Left ventricle myocardium superior (tissue), 1 donor: ENCODE results near the gene GZMH. TPM values are rescaled to one million over a fixed set of nuclear protein-coding genes. Genes with fewer than 3 reads are reported as not detected.
"Not testable (repeated sequence)": the region's sequence is repeated elsewhere in the genome, so short reads cannot be mapped to it uniquely, and the experiment has no call there.

Source experiments
- ATAC-seq: fragments of 200-7000 bp; cut with Tn5 transposase; one replicate; pipeline ENCODE4 v1.9.1; 2020; ENCODE audit warnings: mild to moderate bottlenecking, moderate library complexity
- DNase-seq: peaks from one replicate; pipeline ENCODE4 v3.0.0-alpha.2; 2020
- intact Hi-C: fragments of 100-400 bp; cut with micrococcal nuclease; formaldehyde crosslinking; loops from one replicate; pipeline ENCODE4 v1.11.0; 2022
- long read RNA-seq: library from polyadenylated mRNA; unstranded; transcript quantifications from one replicate; pipeline ENCODE4 v2.0.0, GENCODE V29; 2021
- total RNA-seq: library from RNA; stranded (reverse); fragmentation: NEBNext Ultra II Directional; extraction: Animal tissue kit (Norgen Biotek cat#: 25700); gene quantifications from one replicate; pipeline ENCODE4 v1.2.1, GENCODE V29; 2021
- donor health status: DM: no; HTN: yes; CAD: no; lungs with severe emphysema.

Gene GZMH, protein sequence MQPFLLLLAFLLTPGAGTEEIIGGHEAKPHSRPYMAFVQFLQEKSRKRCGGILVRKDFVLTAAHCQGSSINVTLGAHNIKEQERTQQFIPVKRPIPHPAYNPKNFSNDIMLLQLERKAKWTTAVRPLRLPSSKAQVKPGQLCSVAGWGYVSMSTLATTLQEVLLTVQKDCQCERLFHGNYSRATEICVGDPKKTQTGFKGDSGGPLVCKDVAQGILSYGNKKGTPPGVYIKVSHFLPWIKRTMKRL
- 0.47 TPM for total RNA-seq
- long read RNA-seq = 0 reads

DNA sequence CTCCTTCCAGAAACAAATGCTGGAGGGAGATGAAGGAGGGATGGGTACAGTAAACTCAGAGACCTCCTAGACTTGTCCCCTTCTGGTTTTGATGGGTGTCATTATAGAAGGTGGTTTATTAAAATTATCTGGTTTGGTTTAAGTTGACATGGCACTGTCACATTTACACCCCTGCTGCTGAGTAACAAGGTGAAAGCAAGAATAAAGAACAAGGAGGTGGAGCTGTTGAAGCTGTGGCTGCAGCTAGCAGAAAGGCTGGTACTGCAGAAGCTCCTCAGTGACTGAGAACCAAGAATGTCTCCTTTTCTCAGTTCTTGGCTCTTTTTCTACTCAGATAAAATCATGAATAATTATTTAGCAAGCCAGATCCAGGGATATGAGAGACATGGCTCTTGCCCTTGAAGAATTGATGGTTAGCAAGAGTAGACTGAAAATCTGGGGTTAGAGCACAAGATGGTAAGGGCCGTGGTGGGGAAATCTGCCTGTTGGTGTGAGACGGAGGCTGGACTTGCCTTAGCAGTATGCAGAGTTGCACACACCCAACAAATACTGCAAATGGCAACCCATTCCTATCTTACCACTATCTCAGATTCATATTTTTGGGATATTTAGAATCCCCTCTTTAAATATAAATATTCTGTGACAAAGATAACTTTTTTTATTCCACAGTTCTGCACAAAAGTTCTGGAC lies at the start of gene GZMH:
GZMH (minus strand) TSS at position 31 of the 690 bp plus-strand sequence. CDS start 72 bp downstream, outside the sequence.
- intact Hi-C loops = no loop called here
- ATAC-seq (no peak), DNase-seq (no peak)

DNA sequence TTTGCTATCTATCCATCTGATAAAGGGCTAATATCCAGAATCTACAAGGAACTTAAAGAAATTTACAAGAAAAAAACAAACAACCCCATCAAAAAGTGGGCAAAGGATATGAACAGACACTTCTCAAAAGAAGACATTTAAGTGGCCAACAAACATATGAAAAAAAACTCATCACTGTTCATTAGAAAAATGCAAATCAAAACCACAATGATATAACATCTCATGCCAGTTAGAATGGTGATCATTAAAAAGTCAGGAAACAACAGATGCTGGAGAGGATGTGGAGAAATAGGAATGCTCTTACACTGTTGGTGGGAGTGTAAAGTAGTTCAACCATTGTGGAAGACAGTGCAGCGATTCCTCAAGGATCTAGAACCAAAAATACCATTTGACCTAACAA lies 38.9 kb upstream of the GZMH start:
- ATAC-seq, DNase-seq, intact Hi-C loops: not testable (repeated sequence)

DNA sequence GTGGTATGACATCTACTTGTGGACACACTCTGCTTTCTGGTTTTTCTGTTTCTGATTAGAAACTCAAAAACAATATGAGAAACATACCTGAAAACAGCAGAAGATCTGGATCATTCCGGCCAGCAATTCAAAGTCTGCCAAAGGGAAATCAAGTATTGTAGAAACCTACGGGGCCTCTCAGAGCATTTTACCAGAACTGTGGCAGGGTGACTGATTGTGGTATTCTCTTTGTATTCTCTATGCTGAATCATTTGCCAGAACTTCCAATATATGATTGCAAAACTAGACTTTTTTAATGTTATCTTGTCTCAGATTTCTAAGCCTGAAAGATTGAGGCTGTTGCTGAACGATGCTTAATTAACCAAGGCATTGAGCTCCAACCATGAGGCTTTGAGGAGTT lies 30.4 kb upstream of the GZMH start:
- DNase-seq = no peak
- intact Hi-C loops = no loop called here
- ATAC-seq = no peak

DNA sequence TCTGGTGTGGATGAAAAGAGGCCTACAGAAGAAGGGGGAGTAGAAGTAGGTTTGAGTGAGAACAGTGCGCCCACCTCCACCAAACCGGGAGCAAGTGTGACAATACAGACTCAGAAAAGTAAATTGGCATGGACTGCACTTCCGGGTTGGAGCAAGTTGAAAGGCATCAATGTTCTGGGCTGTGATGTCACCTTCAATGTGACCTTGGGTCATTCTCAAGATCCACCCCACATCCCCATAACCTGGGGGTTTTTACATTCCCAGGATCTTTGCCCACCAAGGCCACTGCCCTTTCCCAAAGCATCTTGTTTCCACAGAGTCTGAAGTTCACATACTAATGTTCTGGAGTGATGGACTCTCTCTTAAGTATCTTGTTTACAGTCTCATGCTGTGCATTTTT lies 29.8 kb upstream of the GZMH start:
- ATAC-seq = no peak

DNA sequence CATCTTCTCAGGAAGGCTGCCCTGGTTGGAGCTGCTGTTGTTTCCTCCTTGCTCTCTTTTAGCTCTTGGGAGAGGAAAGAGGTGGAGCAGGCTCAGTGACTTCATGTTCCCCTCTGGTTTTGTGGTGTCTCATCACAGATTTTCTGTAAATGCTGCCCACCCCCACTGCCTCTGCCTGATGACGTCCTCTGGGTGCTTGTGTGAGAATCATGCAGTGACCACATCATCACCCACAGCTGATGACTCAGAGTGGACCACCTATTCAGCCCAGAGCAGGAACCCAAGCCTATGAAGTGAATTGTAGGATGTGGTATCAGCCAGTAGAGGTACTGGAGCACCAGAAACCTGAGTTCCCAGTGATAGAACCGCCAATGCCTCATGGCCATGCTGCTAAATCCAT lies 24.7 kb upstream of the GZMH start, which contains the start of gene GZMB:
GZMB (minus strand) TSS at position 33 of the 400 bp plus-strand sequence; CDS start at position 3, 30 bp downstream.
- DNase-seq (no peak), ATAC-seq (no peak)
- intact Hi-C loops = no loop called here

More for the DNA sequence above, 29.8 kb upstream of the GZMH start:
- DNase-seq = no peak
- intact Hi-C loops = no loop called here

DNA sequence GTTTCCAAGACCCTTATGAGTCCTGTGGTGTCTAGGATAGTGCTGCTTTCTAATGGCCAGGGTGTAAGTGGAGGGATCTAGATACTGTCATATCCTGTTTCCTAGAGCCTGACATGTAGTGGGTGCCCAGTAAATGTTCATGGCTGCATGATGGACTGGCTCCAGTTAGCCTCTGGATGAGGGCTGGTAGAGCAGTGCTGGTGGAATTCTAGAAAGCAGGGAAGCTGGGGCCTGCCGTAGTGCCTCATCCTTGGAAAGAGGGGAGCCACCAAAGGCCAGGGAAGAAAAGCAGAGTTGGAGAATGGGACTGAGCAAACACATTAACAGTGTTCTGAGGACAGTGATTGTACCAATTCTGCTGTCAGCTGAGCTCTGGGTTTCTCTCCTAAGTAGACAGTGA lies 23.9 kb upstream of the GZMH start:
- intact Hi-C loops = no loop called here
- ATAC-seq (no peak), DNase-seq (no peak)

DNA sequence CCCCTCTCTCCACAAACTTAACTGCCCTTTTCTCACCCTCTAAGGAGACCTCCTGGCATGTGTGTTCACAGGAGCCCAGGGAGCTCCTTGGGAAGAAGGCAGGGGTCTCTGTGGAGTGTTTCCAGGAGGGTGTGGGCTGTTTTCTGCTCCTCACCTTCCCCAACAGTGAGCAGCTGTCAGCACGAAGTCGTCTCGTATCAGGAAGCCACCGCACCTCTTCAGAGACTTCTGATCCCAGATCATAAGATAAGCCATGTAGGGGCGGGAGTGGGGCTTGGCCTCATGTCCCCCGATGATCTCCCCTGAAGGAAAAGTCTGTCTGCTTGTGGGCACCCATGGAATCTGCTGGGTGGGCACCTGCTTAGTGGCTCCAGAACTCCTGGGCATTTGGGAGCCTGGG lies 23.3 kb upstream of the GZMH start:
- intact Hi-C loops = no loop called here
- ATAC-seq (no peak), DNase-seq (no peak)

DNA sequence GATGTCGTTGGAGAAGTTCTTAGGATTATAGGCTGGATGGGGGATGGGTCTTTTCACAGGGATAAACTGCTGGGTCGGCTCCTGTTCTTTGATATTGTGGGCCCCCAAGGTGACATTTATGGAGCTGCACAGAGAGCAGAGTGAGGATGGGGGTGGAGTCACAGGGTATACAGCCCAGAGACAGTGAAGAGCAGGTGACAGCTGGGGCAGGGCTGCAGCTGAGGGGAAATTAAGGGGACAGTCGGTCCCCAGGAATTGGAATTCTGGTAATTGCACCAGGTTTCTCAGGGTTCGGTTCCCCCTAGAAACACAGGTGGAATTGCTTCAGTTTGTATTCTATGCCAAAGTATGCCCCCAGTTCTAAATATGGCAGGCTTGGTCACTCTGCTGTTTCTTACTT lies 22.9 kb upstream of the GZMH start:
- intact Hi-C loops = no loop called here
- no peak for ATAC-seq
- DNase-seq = no peak

DNA sequence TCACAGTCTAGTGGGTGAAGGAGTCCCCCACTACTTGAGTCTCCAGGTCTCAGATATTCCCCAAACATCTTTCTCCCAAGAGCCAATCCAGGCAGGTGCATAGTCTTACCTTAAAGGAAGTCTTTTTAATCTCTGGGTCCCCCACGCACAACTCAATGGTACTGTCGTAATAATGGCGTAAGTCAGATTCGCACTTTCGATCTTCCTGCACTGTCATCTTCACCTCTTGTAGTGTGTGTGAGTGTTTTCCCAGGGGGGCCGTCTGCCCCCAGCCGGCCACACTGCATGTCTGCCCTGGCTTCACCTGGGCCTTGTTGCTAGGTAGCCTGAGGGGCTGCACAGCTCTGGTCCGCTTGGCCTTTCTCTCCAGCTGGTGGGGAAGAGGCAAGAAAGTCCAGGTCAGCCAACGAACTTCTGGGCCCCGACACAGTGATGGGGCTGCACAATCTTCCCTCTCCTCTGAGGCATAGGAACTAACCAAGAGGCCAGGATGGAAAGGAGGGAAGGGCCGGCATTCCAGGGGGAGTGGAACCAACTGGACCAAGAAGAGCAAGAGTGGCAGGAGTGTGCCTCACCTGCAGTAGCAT lies 22.4 kb upstream of the GZMH start:
- no peak for ATAC-seq
- intact Hi-C loops = no loop called here
- no peak for DNase-seq

DNA sequence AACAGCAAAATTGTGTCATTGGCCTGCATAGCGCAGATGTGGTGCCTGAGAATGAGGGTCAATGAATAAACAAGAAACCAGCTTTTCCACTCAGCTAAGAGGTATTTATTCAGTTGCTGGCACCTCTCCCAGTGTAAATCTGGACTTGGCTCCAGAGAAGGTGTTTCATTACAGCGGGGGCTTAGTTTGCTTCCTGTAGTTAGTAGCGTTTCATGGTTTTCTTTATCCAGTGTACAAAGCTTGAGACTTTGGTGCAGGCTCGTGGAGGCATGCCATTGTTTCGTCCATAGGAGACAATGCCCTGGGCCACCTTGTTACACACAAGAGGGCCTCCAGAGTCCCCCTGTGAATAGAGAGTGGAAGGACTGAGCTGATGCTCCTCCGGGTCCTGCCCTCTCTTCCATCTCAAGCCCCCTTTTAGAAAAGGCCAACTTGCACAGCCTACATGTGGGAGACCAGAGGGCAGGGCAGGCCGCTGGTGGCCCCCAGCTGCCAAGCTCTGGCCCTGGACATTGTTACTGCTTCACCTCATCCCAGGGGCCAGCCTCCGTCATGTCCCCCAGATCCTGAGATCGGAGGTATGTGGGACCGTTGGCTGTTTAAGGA lies 21.5 kb upstream of the GZMH start:
- DNase-seq (no peak), ATAC-seq (no peak)
- intact Hi-C loops = no loop called here

DNA sequence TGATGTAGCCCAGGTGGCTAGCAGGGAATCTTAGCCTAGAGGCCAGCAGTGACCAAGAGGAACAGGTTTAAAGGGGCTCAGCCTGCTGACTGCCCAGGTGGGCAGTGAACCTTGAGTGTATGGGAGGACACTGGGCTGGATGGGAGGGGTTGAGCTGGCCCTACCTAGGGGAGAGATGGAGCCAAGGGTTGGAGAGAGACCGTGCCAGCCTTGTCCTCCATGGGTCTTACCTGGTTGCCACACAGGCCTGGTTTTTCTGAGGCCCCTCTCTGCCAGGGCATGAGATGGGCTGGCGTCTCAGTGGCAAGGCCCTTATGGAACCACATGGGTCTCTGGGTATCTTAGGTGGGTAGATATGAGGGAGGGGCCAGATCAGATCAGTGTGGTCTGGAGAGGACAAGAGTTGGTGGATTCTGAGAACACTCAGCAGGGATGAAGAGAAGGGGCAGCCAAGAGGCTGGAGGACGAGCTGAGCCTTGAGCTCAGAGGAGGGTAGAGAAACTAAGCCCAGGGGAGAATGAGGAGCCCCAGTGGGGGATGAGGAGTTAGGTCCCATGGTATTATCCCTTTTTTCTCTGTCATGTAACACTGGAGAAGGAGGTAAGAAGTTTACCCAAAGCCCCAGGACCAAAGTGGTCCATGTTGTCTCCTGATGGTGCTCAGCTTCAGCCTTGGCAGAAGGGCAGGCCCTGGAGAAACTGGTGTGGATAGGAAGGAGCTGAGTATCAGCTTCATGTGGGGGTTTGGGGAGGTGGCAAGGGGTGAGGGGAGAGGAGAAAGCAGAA lies 20.8 kb upstream of the GZMH start:
- DNase-seq (no peak), ATAC-seq (no peak)
- intact Hi-C loops = no loop called here

DNA sequence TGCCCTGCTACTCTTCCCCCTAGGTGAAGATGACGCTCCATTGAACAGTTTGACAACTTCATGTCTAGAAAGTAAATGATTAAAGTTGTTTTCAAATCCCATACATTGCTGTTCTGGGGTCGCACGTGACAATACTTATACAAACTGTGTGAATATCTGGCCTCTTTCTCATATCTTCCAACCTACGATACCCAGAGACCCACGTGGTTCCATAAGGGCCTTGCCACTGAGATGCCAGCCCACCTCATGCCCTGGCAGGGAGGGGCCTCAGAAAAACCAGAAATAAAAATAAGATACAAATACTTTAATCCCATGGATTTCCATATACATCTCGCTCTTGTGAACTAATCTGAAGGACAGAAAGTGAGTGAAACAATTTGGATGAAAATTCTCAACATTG lies 20.0 kb upstream of the GZMH start:
- intact Hi-C loops = no loop called here
- DNase-seq (no peak), ATAC-seq (no peak)

DNA sequence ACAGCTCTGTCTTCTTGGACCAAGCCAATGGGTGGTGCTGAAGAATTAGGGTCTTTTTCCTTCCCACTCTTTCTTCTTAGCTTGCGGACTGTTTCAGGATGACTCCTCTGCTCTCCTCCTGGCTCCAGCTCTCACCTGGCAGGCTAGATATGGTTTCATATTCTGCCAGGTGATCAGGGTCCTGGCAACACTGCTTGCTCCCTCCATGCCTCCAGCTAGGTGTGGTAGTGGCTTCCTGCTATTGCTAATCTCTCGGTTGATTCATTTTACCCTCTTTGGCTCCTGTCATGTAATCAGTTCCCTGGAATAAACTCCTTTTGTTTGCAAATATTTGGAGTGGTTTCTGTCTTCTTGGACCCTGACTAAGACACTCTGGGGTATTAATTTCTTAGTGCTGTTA lies 4.3 kb upstream of the GZMH start:
- intact Hi-C loops = no loop called here

DNA sequence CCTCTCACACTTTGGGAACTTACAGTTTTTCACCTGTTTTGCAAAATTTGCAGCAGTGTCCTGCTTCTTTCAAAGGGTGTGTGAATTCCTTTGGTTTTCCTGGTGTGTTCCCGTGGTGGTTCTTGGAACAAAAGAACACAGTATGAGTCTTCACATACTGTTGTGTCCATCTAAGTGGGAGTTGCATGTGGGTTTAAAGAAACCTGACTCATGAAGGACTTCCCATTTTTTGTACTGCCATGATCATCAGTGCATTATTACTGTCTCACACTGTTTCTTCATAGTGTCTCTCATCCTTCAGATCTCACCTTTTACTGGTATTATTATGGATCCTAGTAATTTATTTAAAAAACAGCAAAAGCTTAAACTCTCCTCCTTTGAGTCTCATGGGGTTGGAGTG lies 3.8 kb upstream of the GZMH start:
- no peak for ATAC-seq
- intact Hi-C loops = no loop called here
- DNase-seq = no peak

More for the DNA sequence above, 4.3 kb upstream of the GZMH start:
- DNase-seq (no peak), ATAC-seq (no peak)

DNA sequence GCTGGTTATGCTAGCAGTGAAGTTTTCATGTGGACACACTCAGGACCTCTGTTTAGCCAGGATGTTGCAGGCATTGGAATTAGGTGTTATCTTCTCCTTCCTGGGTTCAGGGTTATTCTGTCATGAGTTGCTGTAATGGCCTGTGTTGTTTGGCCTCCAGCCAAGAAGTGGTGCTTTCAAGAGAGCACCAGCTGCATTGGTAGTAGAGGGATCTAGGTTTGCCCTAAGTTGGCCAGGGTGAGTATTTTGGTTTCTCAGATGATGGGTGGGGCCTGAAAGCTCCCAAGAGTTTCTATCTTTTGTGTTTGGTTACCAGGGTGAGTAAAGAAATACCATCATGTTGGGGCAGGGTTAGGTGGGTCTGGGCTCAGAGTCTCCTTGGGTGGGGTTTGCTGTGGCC lies 2.7 kb upstream of the GZMH start:
- ATAC-seq = no peak

DNA sequence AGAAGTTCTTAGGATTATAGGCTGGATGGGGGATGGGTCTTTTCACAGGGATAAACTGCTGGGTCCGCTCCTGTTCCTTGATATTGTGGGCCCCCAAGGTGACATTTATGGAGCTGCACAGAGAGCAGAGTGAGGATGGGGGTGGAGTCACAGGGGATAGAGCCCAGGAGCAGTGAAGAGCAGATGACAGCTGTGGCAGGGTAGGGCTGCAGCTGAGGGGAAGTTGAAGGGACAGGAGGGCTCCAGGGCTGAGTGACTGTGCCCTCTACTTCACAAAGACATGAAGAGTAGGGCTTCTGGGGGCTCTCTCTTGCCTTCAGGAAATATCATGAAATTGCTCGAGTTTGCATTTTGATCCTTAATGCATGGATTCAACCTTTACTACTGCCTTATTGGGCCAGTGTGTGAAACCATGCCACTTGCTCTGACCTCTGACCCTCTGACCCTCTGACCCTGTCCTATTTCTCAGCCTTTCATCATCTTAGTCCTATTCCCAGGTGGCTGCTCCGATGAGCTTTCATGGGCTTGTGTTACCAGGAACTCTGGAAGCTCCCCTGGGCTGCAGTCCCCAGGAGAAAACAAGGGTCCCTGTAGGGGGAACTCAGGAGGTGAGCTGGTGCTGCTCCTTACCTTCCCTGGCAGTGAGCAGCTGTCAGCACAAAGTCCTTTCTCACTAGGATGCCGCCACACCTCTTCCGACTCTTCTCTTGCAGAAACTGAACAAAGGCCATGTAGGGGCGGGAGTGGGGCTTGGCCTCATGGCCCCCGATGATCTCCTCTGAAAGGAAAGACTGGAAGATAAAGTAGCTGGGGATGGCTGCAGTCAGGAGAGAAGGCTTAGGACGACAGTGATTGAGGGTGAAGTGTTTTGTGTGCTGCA lies 1.6 kb downstream of the GZMH start:
- ATAC-seq (no peak), DNase-seq (no peak)
- intact Hi-C loops = no loop called here

More for the DNA sequence above, 2.7 kb upstream of the GZMH start:
- intact Hi-C loops = no loop called here
- DNase-seq = no peak

DNA sequence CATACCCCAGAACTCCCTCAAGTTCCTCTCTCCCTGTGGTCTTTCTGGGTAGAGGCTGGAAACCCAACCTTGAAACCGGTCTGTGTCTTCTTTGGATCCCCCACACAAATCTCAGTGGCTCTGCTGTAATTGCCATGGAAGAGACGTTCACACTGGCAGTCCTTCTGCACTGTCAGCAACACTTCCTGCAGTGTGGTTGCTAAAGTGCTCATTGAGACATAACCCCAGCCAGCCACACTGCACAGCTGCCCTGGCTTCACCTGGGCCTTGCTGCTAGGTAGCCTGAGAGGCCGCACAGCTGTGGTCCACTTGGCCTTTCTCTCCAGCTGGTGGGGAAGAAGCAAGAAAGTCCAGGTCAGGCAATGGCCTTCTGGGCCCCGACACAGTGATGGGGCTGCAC lies 2.4 kb downstream of the GZMH start:
- intact Hi-C loops = no loop called here

DNA sequence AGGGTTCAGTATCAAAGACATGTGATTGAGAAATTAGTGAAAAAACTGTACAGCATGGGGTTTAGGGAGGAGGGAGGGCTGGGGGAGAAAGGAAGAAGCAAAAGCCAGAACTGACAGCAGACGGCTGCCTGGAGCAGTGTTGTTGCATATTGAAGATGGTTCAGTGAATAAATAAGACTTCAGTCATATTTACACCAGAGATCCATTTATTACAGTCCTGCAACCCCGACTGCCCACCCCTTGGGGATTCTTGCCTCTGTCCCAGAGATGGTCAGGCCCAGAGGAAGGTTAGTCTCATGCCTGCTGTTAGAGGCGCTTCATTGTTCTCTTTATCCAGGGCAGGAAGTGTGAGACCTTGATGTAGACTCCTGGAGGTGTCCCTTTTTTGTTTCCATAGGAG lies 3.2 kb downstream of the GZMH start:
- DNase-seq (no peak), ATAC-seq (no peak)
- intact Hi-C loops = no loop called here

More for the DNA sequence above, 2.4 kb downstream of the GZMH start:
- DNase-seq (no peak), ATAC-seq (no peak)
